HG03060 (cell line): ENCODE data around the gene PLGRKT.
"Not testable (repeated sequence)": the region's sequence is repeated elsewhere in the genome, so short reads cannot be mapped to it uniquely, and the experiment has no call there.

Source experiments
- ATAC-seq: cut with Tn5 transposase; IDR thresholded peaks from one replicate; pipeline ENCODE4 v1.9.1; 2021; ENCODE audit warnings: low read depth, moderate number of reproducible peaks; ENCODE audit not compliant: unreplicated experiment

Gene PLGRKT

GRCh38 chr9:5388026-5388819 lies 49.5 kb downstream of the PLGRKT start:
- no peak for ATAC-seq

- no peak for ATAC-seq
These were observed 53.3 kb downstream of the PLGRKT start for GRCh38 chr9:5384436-5384835.

DNA sequence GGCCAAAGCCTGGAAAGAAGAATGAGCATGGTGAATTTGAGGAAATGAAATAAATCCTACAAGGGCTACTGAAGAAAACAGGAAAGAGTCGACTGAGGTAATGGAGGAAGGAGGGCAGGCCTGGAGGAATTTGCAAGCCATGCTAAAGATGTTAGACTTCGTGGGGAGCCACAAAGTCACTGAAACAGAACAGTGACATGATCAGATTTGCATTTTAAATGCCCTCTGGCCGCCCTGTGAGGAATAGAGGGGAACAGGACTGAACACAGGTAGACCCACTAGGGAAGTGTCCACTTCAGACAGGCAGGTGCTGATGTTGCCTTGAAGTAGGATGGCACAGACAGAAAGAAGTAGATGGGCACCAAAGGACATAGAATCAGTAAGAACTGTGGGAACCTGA lies 55.2 kb downstream of the PLGRKT start:
- no peak for ATAC-seq

DNA sequence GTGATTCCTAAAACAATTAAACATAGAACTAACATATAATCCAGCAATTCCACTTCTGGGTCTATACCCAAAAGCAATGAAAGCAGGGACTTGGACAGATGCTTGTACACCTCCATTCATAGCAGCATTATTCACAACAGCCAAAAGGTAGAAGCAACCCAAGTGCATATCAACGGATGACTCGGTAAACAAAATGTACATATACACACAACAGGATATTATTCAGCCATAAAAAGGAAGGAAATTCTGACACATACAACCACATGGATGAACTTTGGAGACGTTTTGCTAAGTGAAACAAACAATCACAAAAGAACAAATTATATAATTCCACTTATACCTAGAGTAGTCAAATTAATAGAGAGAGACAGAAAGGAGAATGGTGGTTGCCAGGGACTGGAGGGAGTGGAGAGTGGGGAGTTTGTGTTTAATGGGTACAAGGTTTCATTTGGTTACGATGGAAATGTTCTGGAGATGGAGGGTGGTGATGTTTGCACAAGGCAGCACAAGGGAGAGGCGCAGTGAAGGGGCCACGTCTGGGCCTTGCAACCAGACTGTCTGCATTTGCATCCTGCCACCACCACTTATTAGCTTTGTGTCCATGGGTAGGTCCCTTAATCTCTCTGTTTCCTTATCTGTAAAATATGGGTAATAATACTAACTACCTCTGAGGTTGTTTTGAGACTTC lies 61.8 kb downstream of the PLGRKT start:
- no peak for ATAC-seq

DNA sequence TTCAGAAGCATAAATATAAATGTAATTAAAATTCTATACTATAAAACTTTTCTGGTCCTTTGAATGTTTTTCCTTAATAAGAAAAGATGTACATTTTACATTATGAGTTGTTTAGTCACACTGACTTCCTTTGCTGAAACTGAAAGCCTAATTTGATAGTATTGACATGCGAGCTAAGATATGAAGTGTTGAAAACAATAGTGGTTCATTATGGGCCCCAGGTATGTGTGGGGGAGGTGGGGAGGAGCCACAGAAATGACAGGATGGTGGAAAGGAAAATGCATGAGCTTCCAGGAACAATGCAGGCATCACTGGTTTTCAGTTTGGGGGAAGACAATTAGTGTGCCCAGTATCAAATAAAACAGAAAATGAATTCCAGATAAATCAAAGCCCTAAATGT lies 62.6 kb downstream of the PLGRKT start:
- ATAC-seq, result no peak

- peak; percentile 90 for ATAC-seq
These were observed 73.3 kb downstream of the PLGRKT start for GRCh38 chr9:5364294-5365024.

DNA sequence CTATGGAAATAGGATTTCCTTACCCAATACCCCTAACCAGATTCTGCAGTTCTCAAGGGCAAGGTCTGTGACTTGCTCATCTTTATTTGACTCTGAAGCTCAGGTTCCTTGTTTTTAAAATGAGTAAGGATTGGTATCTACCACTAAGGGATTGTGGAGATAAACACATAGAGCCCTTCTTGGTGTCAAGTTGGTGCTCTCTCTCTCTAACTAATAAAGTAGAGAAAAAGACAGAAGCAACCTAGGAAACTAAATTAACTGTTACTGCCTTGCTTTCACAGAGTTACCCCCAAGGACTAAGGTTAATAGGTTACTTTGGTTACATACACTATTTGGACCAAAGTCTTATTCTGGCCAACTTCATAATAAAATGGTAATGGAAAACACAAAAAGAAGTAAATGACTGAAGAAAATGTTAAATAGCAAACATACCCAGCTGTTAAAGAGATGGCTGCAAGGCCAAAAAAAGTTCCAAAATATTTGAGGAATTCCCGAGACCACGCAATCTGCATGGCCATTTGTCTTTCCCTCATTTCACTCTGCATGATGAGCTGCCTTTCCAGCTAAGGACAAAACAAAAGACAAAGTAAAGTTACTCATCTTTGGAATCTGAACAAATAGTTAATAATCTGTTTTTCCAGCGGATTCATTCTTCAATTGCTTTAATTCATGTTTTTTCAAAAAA lies 76.3 kb downstream of the PLGRKT start:
- no peak for ATAC-seq

DNA sequence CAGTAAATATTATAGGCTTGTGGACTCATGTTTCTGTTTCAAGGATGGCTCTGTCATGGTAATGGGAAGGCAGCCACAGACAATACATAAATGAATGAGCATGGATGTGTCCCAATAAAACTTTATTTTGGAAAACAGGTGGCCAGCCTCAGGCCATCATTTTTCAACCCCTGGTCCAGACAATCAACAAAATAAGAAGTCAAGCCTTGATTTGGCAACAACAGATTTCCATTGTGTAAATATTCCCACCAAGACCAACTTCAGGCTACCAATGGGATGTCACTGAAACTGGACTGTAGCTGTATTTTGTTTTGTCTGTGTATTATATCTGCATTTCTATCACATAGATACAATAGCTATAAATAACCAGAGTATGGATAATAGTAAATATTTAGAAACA lies 77.4 kb downstream of the PLGRKT start:
- ATAC-seq, result no peak

DNA sequence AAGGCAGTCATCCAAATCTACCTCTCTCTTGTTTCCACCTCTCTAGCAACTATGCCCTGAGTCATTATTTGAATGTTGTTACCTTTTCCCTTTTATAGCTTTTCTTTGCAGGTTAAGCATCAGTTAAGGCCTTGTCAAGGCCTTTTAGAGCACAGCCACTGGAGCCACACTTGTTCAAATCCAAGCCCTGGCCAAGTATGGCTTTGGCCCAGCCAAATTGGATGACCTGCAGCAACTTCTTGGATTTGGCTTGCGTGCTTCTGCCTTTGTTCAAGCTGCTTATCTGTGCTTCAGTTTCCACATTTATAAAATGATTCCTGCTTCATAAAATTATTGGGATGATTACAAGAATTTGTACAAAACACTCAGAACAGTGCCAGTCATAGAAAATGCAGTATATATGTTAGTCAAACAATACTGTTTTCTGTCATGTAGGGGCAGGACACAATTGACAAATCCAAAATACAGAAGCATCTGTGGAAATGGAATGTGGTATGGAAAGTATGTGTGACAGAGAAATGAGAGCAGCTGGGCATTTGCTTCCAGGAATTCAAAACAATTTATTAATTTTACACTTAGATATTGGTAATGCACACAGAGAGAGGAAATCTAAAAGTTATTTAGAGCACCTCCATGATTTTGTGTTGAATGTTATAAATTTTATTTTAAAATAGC lies 80.2 kb downstream of the PLGRKT start:
- ATAC-seq, result no peak

DNA sequence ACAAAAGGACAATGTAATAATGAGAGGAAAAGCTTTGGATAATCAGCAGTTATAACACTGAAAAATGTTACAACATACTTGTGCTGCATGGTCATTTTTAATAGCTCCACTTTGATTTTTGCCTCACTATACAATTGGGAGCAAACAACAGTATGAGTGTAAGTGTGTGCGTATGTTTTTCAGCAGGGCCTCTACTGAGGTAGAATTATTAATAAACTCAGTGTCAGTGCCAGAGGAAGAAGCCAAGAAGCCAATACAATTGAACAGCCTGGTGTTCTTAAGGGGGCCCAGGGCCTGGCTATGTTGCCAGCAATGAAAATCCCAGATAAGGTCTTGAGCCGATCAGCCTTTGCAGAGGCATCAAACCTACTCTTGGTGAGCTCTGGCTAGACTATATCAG lies 81.9 kb downstream of the PLGRKT start:
- ATAC-seq, result no peak

GRCh38 chr9:5355226-5355625 lies 82.5 kb downstream of the PLGRKT start:
- no peak for ATAC-seq

DNA sequence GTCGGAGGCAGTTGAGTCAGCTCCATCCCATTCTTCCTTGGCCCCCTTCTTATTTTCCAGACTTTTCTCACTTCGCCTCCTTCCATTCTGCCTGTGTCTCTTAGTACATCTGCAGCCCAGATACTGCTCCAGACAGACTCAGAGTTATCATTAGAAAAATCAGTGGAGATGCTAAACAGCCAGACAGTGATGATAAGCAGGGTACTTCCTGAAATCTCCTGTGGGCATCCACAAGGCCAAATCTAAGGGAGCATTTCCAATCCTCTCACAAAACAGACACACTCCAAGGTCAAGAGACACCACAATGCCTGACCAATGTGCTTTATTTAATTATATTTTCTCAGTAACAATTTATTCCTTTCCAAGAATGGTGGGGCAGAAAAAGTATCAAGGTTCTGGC lies 83.5 kb downstream of the PLGRKT start:
- ATAC-seq, result no peak

DNA sequence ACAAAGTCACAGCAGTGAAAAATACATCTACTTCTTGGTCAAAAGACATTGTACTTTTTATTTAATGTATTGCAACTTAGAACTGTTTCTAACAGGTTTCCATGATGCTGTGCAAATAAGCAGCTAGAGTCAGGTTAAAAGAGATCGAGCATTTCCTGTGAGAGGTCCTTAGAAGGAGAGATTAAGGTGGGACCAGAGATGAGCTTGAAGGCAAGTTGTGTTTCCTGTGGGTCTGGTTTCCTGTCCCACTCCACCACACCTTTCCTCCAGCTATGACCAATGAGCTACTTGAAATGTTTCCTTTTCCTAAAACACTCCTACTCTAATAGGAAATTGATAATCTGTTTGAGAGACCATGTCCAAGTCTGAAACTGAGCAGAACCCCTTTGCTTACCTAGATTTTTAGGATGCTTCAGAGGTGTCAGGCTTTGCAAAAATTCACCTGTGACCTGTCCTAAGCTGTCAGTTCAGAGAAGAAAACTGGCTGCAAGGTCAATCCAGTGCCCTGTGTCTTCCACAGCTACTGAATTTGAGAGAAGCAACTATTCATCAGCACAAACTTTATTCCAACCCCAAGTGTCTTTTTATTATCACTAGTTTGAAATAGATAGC lies 85.0 kb downstream of the PLGRKT start:
- ATAC-seq, result no peak

- ATAC-seq, result peak; percentile 70
These were observed 98.4 kb downstream of the PLGRKT start, which contains the start of gene RLN1 for GRCh38 chr9:5338992-5339981. TSS of gene RLN1 (minus strand) at chr9:5339876. CDS start at chr9:5339746, 130 bp downstream.

- no peak for ATAC-seq
These were observed 101.0 kb downstream of the PLGRKT start for GRCh38 chr9:5336688-5337087.

DNA sequence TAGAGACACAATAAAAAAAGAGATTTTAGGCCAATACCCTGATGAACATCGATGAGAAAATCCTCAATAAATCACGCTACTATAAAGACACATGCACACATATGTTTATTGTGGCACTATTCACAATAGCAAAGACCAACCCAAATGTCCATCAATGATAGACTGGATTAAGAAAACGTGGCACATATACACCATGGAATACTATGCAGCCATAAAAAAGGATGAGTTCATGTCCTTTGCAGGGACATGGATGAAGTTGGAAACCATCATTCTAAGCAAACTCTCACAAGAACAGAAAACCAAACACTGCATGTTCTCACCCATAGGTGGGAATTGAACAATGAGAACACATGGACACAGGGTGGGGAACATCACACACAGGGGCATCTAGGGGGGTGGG lies 106.4 kb downstream of the PLGRKT start:
- not testable (repeated sequence) for ATAC-seq

- no peak for ATAC-seq
These were observed 110.7 kb downstream of the PLGRKT start for GRCh38 chr9:5326893-5327548.

DNA sequence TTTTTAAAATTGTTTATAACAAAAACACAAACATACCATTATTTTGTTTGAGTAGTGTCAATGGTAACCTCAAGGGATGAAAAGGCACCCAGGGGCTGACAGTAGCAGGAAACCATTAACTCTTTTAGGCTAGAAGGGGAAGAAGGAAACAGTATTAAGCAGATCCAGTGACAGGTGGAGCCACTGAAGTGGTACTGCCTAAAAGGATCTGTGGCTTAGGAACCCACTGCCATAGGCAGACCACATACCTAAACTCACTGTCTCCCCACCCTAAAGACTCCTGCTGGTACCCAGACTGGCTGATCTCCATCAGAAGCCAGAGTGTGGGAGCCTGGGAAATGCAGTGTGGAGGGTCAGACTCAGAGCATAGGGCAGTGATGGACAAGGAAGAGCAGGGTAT lies 111.5 kb downstream of the PLGRKT start:
- no peak for ATAC-seq
